ENCODE data around the gene AP2B1.

Gene AP2B1

DNA sequence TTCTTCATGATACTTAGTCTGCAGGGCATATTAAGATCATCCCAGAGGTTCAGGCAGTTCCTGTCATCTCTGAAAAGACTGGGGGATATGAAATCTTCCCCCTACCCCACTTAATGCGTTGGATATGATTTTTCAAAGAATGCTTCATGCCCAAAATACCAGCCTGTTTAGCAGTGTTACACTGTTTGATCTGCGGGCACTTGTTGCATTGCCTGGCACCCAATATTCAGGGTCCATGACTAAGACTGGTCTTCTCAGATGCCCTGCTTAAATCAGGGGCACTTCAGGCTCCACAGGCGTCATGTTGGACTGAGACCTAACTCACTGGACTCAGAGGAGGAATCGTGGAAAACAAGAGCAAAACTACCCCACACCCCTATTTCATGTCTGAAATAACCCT, 137.9 kb downstream of the AP2B1 start:
- DNase-seq (ENCODE audit: low read depth): no peak
- no peak for TF ChIP-seq CTCF (conservative IDR thresholded peaks at IDR 0.05; ENCODE audit: low read depth, low read length)
- no peak overlapping the region for H3K4me3 ChIP-seq (ENCODE audit: low read length)

GRCh38 chr17:35725802-35726126, 138.6 kb downstream of the AP2B1 start:
- no peak overlapping the region for H3K4me3 ChIP-seq (ENCODE audit: low read length)
- no peak for DNase-seq (ENCODE audit: low read depth)
- no peak for TF ChIP-seq CTCF (conservative IDR thresholded peaks at IDR 0.05; ENCODE audit: low read depth, low read length)

DNA sequence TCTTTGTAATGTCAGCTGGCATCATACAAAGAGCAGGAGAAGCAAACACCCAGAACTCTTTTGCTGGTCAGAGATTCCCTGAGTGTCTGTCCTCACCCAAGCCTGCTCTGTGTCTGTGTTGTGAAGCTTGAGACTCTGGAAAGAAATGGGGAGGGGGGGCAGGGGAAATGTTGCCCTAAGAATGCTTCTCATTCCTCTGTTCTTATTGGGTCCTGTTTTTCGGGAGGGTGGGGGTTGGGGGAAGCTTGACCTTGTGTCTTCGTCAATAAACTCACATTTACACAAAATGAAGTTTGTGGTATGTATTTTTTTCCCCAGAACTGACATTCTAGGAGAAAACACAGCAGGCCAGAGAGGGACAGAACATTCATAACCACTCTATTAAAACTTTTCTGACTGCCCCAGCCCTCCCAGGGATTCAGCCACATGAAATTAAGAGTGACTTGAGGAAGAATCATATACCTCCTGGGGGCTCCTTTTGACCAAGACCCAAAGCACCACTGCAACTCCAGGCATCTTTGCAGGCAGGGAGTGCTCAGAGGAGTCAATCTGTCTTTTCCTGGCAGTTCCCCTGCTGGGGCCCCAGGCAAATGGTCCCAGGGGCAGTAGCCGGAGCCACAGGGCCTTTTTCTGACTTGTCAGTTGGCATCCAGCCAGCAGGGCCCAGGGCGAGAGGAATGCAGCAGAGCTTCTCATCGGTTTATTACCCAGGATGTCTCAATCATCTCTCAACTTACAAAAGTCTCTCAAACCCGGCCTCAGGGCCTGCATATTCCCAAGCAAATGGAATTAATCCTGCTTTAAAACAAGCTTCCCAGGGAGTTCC, 139.2 kb downstream of the AP2B1 start:
- DNase-seq (ENCODE audit: low read depth): peak; percentile 43

GRCh38 chr17:35726953-35727460, 139.9 kb downstream of the AP2B1 start:
- no peak for DNase-seq (ENCODE audit: low read depth)
- no peak for TF ChIP-seq CTCF (conservative IDR thresholded peaks at IDR 0.05; ENCODE audit: low read depth, low read length)
- H3K4me3 ChIP-seq (ENCODE audit: low read length): no peak overlapping the region

More for the DNA sequence above, 139.2 kb downstream of the AP2B1 start:
- H3K4me3 ChIP-seq (ENCODE audit: low read length): no peak overlapping the region
- TF ChIP-seq CTCF (conservative IDR thresholded peaks at IDR 0.05; ENCODE audit: low read depth, low read length): no peak

DNA sequence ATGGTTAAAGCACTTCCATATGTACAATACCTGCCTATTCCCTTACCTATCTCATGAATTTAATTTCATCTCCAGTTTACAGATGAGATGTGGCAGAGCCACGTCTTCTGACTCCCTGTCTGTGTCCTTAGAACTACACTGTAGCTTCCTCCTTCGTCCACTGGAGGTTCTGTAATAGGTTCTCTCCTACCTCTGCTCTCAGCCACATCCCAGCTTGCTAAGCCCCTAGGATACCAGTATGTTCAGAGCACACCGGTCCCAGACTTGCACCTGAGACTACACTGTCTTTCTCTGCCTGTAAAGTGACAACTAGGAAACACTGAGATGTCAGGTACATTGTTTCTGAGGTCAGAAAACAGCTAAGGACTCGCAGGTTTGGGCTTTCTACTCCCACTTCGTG, 140.5 kb downstream of the AP2B1 start:
- no peak for TF ChIP-seq CTCF (conservative IDR thresholded peaks at IDR 0.05; ENCODE audit: low read depth, low read length)
- H3K4me3 ChIP-seq (ENCODE audit: low read length): no peak overlapping the region
- DNase-seq (ENCODE audit: low read depth): no peak

- no peak for TF ChIP-seq CTCF (conservative IDR thresholded peaks at IDR 0.05; ENCODE audit: low read depth, low read length)
- no peak overlapping the region for H3K4me3 ChIP-seq (ENCODE audit: low read length)
- no peak for DNase-seq (ENCODE audit: low read depth)
These were observed 141.4 kb downstream of the AP2B1 start for GRCh38 chr17:35728551-35728950.

DNA sequence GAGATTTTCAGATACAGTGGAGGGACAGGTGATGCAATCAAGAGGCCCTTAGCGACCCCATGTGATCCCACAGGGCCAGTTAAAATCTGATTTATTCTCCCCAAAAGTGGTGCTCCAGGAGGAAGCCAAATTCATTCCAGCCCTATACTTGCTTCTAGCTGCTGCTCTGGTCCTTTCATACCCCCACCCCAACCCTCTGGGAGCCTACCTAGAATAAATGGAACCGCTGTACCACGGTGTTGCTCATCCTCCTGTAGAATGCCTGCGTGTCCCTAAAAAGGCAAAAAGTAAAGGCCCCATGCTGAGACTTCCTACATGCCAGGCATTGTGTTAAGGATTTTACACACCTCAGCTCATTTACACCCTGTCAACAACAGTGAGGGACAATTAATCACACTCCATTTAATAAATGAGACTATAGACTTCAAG, 142.3 kb downstream of the AP2B1 start:
- no peak for TF ChIP-seq CTCF (conservative IDR thresholded peaks at IDR 0.05; ENCODE audit: low read depth, low read length)
- no peak for DNase-seq (ENCODE audit: low read depth)
- no peak overlapping the region for H3K4me3 ChIP-seq (ENCODE audit: low read length)
